ENCODE results near the gene C1orf159.

Gene C1orf159

GRCh38 chr1:1132042-1132950 lies 16.4 kb upstream of the C1orf159 start:
- TF ChIP-seq CTCF (IDR thresholded peaks at IDR 0.05; ENCODE audit: insufficient read depth, low read length, poor library complexity, severe bottlenecking): no peak
- DNase-seq (ENCODE audit: extremely low read depth, insufficient read length): no peak
- no peaks in the 10 kb centered on the region for H3K36me3 ChIP-seq (ENCODE audit: control insufficient read depth, insufficient read depth, low read length)
- no peaks in the 10 kb centered on the region for H3K27me3 ChIP-seq (replicated peaks; ENCODE audit: control insufficient read depth, insufficient read depth, low read length)
- no peak overlapping the region for H3K4me3 ChIP-seq (replicated peaks; ENCODE audit: low read depth, low read length)

- H3K27me3 ChIP-seq (replicated peaks; ENCODE audit: control insufficient read depth, insufficient read depth, low read length): no peaks in the 10 kb centered on the region; the same call in 1 of the 2 replicates
- H3K36me3 ChIP-seq (ENCODE audit: control insufficient read depth, insufficient read depth, low read length): no peaks in the 10 kb centered on the region
- DNase-seq (ENCODE audit: extremely low read depth, insufficient read length): no peak
- no peak for TF ChIP-seq CTCF (IDR thresholded peaks at IDR 0.05; ENCODE audit: insufficient read depth, low read length, poor library complexity, severe bottlenecking)
- no peak overlapping the region for H3K4me3 ChIP-seq (replicated peaks; ENCODE audit: low read depth, low read length)
Measured at GRCh38 chr1:1130206-1131120, 14.6 kb upstream of the C1orf159 start.

GRCh38 chr1:1129381-1129821 lies 13.5 kb upstream of the C1orf159 start:
- no peak for DNase-seq (ENCODE audit: extremely low read depth, insufficient read length)
- H3K4me3 ChIP-seq (replicated peaks; ENCODE audit: low read depth, low read length): no peak overlapping the region
- H3K36me3 ChIP-seq (ENCODE audit: control insufficient read depth, insufficient read depth, low read length): no peaks in the 10 kb centered on the region
- no peaks in the 10 kb centered on the region; the same call in 1 of the 2 replicates for H3K27me3 ChIP-seq (replicated peaks; ENCODE audit: control insufficient read depth, insufficient read depth, low read length)
- TF ChIP-seq CTCF (IDR thresholded peaks at IDR 0.05; ENCODE audit: insufficient read depth, low read length, poor library complexity, severe bottlenecking): no peak

GRCh38 chr1:1128454-1129139 lies 12.7 kb upstream of the C1orf159 start:
- H3K36me3 ChIP-seq (ENCODE audit: control insufficient read depth, insufficient read depth, low read length): no peaks in the 10 kb centered on the region
- no peaks in the 10 kb centered on the region; the same call in 1 of the 2 replicates for H3K27me3 ChIP-seq (replicated peaks; ENCODE audit: control insufficient read depth, insufficient read depth, low read length)
- DNase-seq (ENCODE audit: extremely low read depth, insufficient read length): no peak
- H3K4me3 ChIP-seq (replicated peaks; ENCODE audit: low read depth, low read length): no peak overlapping the region
- TF ChIP-seq CTCF (IDR thresholded peaks at IDR 0.05; ENCODE audit: insufficient read depth, low read length, poor library complexity, severe bottlenecking): no peak
